ENCODE measurements around the gene ANKMY1.

- TF ChIP-seq YY1 (IDR thresholded peaks at IDR 0.05; ENCODE audit: low read depth, low read length) (no peak), KDM4A (IDR thresholded peaks at IDR 0.05; ENCODE audit: low read depth, low read length, severe bottlenecking) (no peak)
These were observed 38.7 kb upstream of the ANKMY1 start for GRCh38 chr2:240596491-240596931.
